ENCODE measurements around the gene RAB38.

- TF ChIP-seq EGR2 (tag by site-specific recombination; IDR thresholded peaks at IDR 0.05; ENCODE audit: low read depth) (no peak), CTCF (tag by site-specific recombination; IDR thresholded peaks at IDR 0.05) (no peak), PBX3 (CRISPR knock-in tag; IDR thresholded peaks at IDR 0.05) (no peak), ZNF302 (tag by site-specific recombination; IDR thresholded peaks at IDR 0.05; ENCODE audit: low read depth) (no peak)
These were observed 19.7 kb upstream of the RAB38 start for GRCh38 chr11:88194990-88195389.

All from HEK293 (cell line).